GM11168 (cell line): Measurements from ENCODE around the gene FBXO34.

ENCODE experiments used
- in situ Hi-C: fragments of 300-500 bp; cut with MboI; formaldehyde crosslinking; loops from one replicate; pipeline ENCODE4 v1.12.0; 2022; ENCODE audit warnings: low sequenced_read_pairs; ENCODE audit not compliant: unreplicated experiment

Gene FBXO34

GRCh38 chr14:55267820-55268219 lies 3.4 kb upstream of the FBXO34 start:
- in situ Hi-C loops = no loop called here

DNA sequence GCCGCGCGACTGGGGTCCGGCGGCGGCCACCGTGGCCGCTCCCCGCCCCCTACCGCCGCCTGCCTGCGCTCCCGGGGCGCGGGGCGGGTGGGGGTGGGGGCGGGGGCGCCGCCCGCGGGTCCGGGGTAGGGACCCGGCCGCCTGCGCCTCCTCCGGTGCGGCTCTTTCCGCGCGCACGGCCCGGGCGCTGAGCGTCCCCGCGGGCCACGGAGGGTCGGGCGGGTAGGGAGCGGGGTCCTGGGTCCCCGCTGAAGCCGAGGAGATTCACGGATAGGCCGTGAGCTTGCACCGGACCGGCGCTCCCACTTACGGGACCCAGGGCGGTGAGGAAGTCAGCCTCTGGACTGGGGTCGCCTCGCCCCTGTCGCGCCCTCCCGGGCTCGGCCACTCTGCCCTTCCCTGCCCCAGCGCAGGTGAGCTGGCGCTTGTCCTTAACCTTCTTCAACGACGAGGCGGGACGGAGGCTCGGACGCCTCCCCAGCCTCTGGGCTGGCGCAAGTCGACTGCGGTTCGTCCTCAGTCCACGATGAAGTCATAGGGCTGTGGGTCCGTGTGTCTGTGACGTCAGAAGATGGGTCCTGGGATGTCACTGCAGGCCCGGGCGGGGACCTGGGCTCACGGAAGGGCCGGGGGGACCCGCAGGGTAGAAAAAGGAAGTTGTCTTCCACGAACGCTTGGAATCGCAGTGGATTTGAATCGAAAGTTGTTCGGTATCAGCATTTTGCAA lies 514 bp downstream of the FBXO34 start:
- in situ Hi-C loops = no loop called here

DNA sequence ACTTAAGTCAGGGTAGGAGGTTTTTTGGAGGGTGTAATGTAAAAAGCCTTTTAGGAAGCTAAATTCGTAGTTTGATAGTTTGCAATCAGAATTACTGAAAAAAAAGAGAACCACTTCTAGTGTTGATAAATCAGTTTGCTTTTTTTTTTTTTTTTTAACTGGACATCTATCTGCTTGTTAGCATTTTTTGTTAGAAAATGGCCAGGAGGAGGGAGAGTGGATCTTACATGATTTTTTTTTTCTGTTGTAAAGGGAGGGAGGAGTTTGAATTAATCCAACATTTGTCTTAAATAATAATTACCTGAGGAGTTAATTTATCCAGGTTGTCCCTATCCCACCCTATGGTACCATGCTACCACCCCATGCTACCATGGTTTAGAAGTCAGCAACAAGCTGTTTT lies 1.2 kb downstream of the FBXO34 start:
- in situ Hi-C loops = no loop called here

GRCh38 chr14:55272922-55273321 lies 1.7 kb downstream of the FBXO34 start:
- in situ Hi-C loops = no loop called here

GRCh38 chr14:55274146-55274545 lies 2.9 kb downstream of the FBXO34 start:
- in situ Hi-C loops = no loop called here

DNA sequence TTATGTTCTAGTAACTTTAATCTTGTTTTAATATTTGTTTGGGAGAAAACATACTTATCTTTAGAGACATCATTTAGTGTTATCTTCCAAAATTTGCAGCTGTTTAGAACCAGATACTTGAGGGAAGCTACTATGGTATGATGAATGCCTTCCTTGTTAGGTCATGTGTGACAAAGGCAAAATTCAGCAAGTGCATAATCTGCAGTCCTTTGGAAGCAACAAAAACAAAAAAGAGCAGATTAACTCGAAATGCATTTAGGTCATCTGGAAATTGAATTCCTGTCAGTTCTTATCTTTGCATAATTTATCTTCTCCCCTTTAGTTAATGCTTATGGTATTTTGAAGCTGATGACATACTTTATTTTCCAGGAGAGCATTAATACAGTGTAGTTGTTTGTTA lies 3.5 kb downstream of the FBXO34 start:
- in situ Hi-C loops = no loop called here

DNA sequence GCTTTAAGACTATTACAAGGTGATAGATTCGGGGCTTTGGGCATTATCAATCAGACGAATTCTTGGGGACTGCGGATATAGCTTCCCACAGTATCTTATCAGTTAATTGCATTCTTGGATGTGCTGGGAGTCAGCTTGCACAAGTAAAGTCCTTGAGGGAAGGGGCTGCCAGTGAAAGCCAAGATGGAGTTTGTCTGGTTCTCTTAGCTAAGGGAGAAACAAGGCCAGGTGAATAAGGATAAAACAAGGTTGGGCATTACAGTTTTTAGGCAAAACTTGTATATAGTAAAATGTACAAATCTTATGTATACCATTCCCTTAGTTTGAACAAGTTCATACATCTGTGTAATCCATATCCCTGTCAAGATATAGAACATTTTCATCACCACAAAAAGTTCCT lies 5.5 kb downstream of the FBXO34 start:
- in situ Hi-C loops = no loop called here

DNA sequence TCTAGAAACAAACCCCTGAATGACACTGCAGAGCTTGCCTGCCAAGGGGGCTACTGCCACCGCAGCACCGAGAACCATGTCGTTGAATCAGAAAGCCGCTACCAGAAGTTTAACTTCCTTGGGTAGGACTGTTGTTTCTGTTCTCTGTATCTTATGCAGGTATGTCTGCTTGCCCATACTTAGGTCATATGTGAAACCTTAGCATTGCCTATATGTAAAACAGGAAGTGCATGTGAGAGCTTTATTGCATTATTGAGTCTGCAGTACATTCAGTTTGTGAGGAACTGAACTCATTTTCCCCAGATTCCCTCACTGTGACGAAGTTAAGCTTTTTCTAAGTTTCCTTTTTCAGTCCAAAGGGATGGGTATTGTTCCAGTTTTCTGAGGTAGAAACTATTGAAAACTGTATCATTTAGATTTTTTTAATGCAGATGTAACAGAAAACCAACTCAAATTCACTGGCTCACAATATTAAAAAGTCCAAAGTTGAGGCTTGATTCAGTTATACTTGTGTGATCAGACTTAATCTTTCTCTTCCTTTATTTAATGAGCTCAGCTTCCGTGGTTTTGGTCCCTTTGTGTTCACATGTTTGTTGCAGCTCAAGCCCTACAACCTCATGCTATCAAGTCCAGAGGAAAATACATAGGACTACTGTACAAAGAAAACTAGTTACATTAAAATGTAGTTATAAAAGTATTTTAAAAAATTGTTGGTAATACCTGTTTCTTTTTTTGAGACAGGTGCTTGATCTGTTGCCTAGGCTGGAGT lies 6.9 kb downstream of the FBXO34 start:
- in situ Hi-C loops = no loop called here

GRCh38 chr14:55279384-55279783 lies 8.2 kb downstream of the FBXO34 start:
- in situ Hi-C loops = no loop called here

- in situ Hi-C loops = no loop called here
Observed at GRCh38 chr14:55281316-55281839, 10.2 kb downstream of the FBXO34 start.

DNA sequence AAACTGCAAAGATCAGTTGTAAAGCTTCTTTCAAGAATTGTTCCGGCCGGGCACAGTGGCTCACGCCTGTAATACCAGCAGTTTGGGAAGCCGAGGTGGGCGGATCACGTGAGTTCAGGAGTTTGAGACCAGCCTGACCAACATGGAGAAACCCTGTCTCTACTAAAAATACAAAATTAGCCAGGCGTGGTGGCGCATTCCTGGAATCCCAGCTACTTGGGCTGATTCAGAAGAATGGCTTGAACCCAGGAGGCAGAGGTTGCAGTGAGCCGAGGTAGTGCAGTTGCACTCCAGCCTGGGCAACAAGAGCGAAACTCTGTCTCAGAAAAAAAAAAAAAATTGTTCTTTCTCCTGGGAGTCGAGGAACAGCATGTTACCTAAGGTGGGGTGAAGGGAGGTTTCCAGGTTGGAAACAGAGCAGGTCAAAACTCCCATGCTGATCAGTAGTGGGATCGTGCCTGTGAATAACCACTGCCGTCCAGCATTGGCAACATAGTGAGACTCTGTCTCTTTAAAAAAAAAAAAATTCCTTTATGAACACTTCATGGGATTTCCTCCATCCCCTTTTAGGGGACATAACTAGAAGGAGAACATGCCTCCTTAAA lies 13.9 kb downstream of the FBXO34 start:
- in situ Hi-C loops = no loop called here

DNA sequence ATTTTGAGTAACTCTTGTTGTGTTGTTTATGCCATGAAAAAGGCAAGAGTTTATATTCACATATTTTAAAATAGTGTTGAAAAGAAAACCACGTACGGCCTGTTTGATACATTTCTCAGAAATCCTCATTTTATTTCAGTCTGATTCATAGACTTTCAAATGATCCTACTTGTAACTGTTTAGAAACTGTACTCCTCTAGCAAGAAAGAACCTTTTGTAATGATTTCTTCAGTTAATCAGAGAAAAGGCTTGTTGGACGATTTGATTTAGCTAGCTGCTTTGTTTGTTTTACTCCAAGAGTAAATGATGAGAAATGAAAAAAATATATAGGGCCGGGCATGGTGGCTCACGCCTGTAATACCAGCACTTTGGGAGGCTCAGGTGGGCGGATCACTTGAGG lies 17.2 kb downstream of the FBXO34 start:
- in situ Hi-C loops = no loop called here

DNA sequence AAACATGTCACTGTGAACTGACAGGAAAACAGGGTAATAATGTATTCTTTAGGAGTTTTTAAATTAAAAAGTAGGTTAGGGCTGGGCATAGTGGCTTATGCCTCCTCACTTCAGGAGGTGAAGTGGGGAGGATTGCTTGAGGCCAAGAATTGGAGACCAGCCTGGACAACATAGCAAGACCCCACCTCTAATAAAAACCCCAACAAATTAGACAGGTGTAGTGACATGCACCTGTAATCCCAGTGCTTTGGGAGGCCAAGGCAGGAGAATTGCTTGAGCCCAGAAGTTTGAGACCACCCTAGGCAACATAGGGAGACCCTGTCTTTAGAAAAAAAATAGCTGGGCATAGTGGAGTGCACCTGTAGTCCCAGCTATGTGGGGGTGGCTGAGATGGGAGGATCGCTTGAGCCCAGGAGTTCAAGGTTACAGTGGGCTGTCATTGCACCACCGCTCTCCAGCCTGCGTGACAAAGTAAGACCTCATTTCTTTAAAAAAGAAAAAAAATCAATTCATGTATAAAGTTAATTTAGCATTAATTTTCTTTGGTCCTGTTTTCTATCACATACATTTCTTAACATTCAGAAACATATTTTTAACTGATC lies 20.4 kb downstream of the FBXO34 start:
- in situ Hi-C loops = no loop called here

- in situ Hi-C loops = no loop called here
Observed at GRCh38 chr14:55294603-55295002, 23.4 kb downstream of the FBXO34 start.

DNA sequence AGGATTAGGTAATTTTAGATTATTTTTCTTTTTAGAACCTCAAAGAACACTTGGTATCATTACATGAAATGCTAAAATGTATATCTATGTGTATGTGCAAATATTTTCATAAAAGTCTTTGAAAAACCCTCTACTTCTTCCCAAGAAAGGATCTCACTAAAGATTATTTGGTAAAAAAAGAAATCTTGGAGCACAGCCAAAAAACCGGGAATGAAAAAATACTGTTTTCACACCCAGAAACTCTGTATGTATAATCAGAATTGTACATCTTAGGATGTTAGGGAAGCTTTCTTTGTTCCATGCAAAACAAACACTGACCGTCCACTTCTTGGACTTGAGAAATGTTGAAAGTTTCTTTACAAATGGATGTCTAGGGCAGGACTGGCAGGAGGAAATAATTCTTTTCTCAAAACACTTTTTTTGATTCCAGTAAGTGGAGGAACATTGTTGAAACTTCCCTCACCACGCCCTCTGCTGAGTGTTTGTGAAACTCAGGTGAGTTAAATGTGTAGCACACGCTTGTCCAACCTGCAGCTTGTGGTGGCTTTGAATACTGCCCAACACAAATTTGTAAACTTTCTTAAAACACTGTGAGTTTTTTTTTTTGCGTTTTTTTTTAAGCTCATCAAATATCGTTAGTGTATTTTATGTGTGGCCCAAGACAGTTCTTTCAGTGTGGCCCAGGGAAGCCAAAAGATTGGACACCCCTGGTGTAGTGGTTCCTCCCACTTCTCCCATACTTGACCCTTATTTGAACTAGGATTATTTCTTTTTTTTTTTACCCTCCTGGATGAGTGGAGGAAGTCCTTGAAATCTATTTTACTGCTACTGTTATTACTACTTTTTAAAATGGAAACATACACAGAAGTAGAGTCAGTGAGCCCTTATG lies 26.6 kb downstream of the FBXO34 start:
- in situ Hi-C loops = no loop called here

DNA sequence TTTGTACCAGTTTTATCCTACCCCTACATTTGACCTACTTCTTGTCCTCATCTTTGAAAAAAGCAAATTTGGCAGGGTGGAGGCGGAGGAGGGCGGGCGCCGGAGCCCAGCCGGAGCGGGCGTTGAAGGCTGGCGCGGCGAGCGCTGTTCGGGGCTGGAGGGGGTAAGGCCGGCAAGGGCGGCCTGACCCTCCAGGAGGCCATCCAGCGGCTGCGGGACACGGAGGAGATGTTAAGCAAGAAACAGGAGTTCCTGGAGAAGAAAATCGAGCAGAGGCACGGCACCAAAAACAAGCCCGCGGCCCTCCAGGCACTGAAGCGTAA lies 27.2 kb downstream of the FBXO34 start:
- in situ Hi-C loops = no loop called here

DNA sequence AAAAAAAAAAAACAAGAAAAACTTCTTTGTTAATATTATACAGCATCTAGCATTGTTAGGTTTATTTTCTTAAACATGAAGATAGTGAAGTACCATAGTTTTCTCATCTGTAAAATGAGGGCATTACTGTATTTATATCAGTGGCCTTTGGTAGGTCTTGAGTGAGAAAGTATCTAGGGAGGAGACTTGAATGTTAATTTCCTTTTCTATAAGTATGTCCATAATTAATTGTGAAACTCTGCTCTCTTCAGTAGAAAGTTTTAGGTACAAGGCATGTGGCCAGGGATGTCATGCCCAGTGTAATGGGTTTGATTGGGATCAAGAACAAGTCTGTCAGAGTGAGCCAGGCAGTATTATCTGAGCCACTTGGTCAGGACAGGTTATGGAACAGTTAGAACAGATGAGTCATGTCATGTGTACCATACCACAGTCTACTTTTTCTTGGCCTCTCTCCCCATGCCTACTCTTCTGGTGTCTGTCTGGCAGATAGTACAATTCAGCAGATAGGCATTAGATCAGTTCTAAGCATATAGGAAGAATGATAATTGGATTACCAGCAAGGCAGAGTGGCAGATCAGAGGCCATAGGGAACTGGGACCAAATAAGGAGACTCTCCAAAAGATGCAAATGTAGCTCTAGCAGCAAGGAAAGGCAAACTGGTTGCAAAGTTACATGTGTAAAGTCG lies 30.4 kb downstream of the FBXO34 start:
- in situ Hi-C loops = no loop called here

DNA sequence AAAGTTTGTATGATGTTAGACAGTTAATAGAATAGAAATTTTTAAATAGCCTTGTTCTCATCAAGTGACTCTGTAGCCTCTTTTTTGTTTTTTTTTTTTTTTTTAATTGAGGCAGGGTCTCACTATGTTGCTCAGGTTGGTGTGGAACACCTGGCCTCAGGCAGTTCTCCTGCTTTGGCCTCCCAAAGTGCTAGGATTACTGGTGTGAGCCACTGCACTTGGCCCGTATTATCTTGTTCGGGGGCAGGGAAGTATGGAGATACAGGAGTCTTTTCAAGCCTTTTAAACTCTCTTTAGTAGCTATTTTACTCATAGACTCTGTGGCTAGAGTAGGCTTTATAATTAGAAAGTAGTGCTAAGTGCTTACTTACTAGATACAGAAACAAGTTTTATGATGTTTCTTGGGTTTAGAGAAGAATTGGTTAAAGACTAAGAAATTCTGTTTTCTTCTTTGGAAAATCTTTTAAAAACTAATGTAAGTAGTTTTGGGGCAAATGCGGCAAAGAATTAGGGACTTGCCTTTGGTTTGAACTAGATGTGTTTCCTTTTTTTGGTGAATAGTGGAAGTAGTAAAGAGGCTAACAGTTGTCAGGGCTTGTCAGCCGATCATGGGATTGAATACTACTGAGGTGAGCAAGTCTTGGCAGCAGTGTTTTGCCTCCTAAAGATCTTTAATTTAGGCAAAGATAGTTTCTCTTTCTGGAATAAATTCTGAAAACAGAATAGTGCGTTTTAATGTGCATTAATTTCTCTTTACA lies 31.3 kb downstream of the FBXO34 start:
- in situ Hi-C loops = no loop called here

DNA sequence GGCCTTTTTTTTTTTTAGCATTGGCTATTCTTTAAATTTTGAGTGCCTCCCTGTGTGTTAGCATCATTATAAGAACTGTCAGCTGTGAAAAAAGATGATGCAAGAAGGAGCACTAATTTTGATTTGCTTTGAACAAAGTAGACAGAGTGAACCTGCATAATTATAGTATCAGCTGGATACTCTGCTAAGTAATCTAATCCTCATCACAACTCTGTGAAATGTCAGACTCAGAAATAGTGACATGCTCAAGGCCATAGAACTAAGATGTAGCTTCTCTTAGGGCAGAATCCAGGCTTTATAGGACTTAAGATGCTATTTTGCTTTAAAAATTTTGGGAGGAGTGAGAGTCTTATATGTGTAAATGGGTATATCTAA lies 31.9 kb downstream of the FBXO34 start:
- in situ Hi-C loops = no loop called here
